Right lobe of liver (tissue), 6 donors: ENCODE data around the gene SMARCD1. TPM values are rescaled to one million over a fixed set of nuclear protein-coding genes. Genes with fewer than 3 reads are reported as not detected.
A peak's percentile ranks its signal among the peaks of the same experiment; 100 is the strongest.

Source experiments
- ATAC-seq, 4 donors: fragments of 200-7000 bp; cut with Tn5 transposase; one replicate each; pipeline ENCODE4 v1.9.1; 2020; ENCODE audit warnings: mild to moderate bottlenecking in 4 of 4, moderate library complexity in 4 of 4
- DNase-seq, 3 donors: peaks; one replicate each; pipeline ENCODE4 v3.0.0-alpha.2; 2020
- H3K27ac ChIP-seq, 3 donors: fragments of 200-600 bp; one replicate each; pipeline ENCODE4 v1.8.0; 2022
- H3K27me3 ChIP-seq, 2 donors: fragments of 200-600 bp; one replicate each; pipeline ENCODE4 v1.8.0; 2022
- H3K36me3 ChIP-seq, 4 donors: fragments of 200-600 bp; sonication (generic) in 1 of 4; one replicate each; pipeline versions ENCODE4 v1.5.1 to v1.8.0; 2017 to 2022; ENCODE audit warnings: control low read depth in 1 of 4
- H3K4me1 ChIP-seq, 4 donors: fragments of 200-600 bp; sonication (generic) in 1 of 4; one replicate each; pipeline versions ENCODE4 v1.5.1 to v1.8.0; 2017 to 2022; ENCODE audit warnings: control low read depth in 1 of 4
- H3K4me3 ChIP-seq, 3 donors: fragments of 200-600 bp; one replicate each; pipeline ENCODE4 v1.8.0; 2022
- H3K9me3 ChIP-seq, 4 donors: fragments of 200-600 bp; sonication (generic) in 1 of 4; one replicate each; pipeline versions ENCODE4 v1.5.1 to v1.8.0; 2017 to 2022; ENCODE audit warnings: control low read depth in 1 of 4
- CTCF ChIP-seq, 4 donors: fragments of 200-600 bp in 3 of 4; fragments of 450-650 bp in 1 of 4; IDR thresholded peaks; one replicate each; pipeline versions ENCODE4 v1.5.1 to v1.8.0; 2016 to 2022; ENCODE audit warnings: antibody characterized with exemption in 4 of 4, mild to moderate bottlenecking in 2 of 4
- POLR2A ChIP-seq: fragments of 450-650 bp; IDR thresholded peaks from one replicate; pipeline ENCODE4 v1.6.1; 2017; ENCODE audit warnings: antibody characterized with exemption, mild to moderate bottlenecking
- WGBS: methylation state at CpG from one replicate; pipeline ENCODE4 v1.1.6; 2018; ENCODE audit warnings: low coverage, low lambda C conversion rate; ENCODE audit not compliant: insufficient coverage; ENCODE audit errors: missing lambda C conversion rate; 5-methylcytosine and 5-hydroxymethylcytosine counted together
- intact Hi-C, 2 donors: fragments of 100-400 bp; cut with DNase I; formaldehyde crosslinking; loops; one replicate each; pipeline versions ENCODE4 v1.11.2 to v1.14.1; 2022
- total RNA-seq, 6 experiments: library from RNA; depleted of rRNA in 2 of 6; stranded (reverse); fragments of >200 nt in 2 of 6; fragmentation: NEBNext Ultra II Directional in 3 of 6; extraction: Animal tissue kit (Norgen Biotek cat#: 25700) in 3 of 6; gene quantifications; one replicate each; pipeline versions ENCODE4 v1.1.0 to v1.2.4, GENCODE V29; 2016 to 2023
- donor health status: DM: no; HTN: yes; CAD: no.
- donor health status: DM: no; HTN: no; CAD: no.
- donor health status: DM: no; HTN: no; CAD: no.
- donor health status: DM: no; HTN: yes; CAD: no.
- donor health status: DM: no; HTN: yes; CAD: no.

SMARCD1 gene
- total RNA-seq, 6 experiments from 2014 or later: 13.3 to 35.0 (median 16.4) TPM

- DNase-seq (peak in 1 of 3 donors; percentile 18), ATAC-seq (no peak)
- H3K27ac ChIP-seq: no peak overlapping the region
- H3K9me3 ChIP-seq: no peaks in the 10 kb centered on the region
- H3K4me1 ChIP-seq: peaks cover 0 to 10% (median 0%) of the 10 kb centered on the region in 4 donors
- no peak overlapping the region for H3K4me3 ChIP-seq
- no peaks in the 10 kb centered on the region for H3K36me3 ChIP-seq
- TF ChIP-seq CTCF (IDR thresholded peaks at IDR 0.05) (no peak), POLR2A (no peak)
- no peaks in the 10 kb centered on the region for H3K27me3 ChIP-seq
- intact Hi-C loops: no loop called here
- 67% methylated on average over 1 of the region's 1 CpG for WGBS
Measured at GRCh38 chr12:50053583-50053982, 31.6 kb upstream of the SMARCD1 start.

GRCh38 chr12:50055831-50056638 is 29.1 kb upstream of the SMARCD1 start:
- ATAC-seq: peak; percentile 67 to 79 (median 74)
- peak in 1 of 3 donors; percentile 54 for DNase-seq
- no peak overlapping the region for H3K4me3 ChIP-seq
- no peaks in the 10 kb centered on the region for H3K27me3 ChIP-seq
- H3K4me1 ChIP-seq: peaks cover 0 to 7% (median 0%) of the 10 kb centered on the region in 4 donors
- no peak overlapping the region for H3K27ac ChIP-seq
- 3% methylated on average over 14 of the region's 17 CpGs for WGBS
- TF ChIP-seq CTCF (IDR thresholded peaks at IDR 0.05): peak; percentile 88 to 97 (median 93)
- no peak for TF ChIP-seq POLR2A
- intact Hi-C loops: loop anchor here (5.0 kb wide), 2 partner anchors 84 to 89 kb away; partner anchors contain the start of gene AQP6 (in 1 of the 2)
- no peaks in the 10 kb centered on the region for H3K9me3 ChIP-seq
- H3K36me3 ChIP-seq: no peaks in the 10 kb centered on the region

GRCh38 chr12:50056639-50056976 is 28.5 kb upstream of the SMARCD1 start:
- H3K9me3 ChIP-seq: no peaks in the 10 kb centered on the region
- DNase-seq (no peak), ATAC-seq (no peak)
- H3K4me3 ChIP-seq: no peak overlapping the region
- no peak overlapping the region for H3K27ac ChIP-seq
- no peak for TF ChIP-seq POLR2A
- no peak for TF ChIP-seq CTCF (IDR thresholded peaks at IDR 0.05)
- H3K36me3 ChIP-seq: no peaks in the 10 kb centered on the region
- H3K4me1 ChIP-seq: peaks cover 0 to 7% (median 0%) of the 10 kb centered on the region in 4 donors
- H3K27me3 ChIP-seq: no peaks in the 10 kb centered on the region
- WGBS: 8% methylated on average over 3 of the region's 3 CpGs
- intact Hi-C loops: loop anchor here (5.0 kb wide), 2 partner anchors 84 to 89 kb away; partner anchors contain the start of gene AQP6 (in 1 of the 2)

- Histone ChIP-seq H3K27me3 (no peaks in the 10 kb centered on the region), H3K9me3 (no peaks in the 10 kb centered on the region), H3K4me3 (peak within 1 kb of the TSS; percentile 49 to 55 (median 51)), H3K27ac (no peak within 1 kb of the TSS), H3K36me3 (no peaks in the 10 kb centered on the region), H3K4me1 (peaks cover 0 to 7% (median 0%) of the 10 kb centered on the region in 4 donors)
- WGBS: 1% methylated on average over 26 of the region's 88 CpGs
- TF ChIP-seq POLR2A: no peak
- peak in 1 of 4 donors; percentile 19 for TF ChIP-seq CTCF (IDR thresholded peaks at IDR 0.05)
- ATAC-seq (peak; percentile 76 to 85 (median 79)), DNase-seq (peak; percentile 73 to 79 (median 77))
- intact Hi-C loops: loop anchor here (5.0 kb wide), 2 partner anchors 85 to 90 kb away; partner anchors contain the start of gene AQP6 (in 1 of the 2)
Measured at GRCh38 chr12:50057000-50057841, 27.9 kb upstream of the SMARCD1 start, which contains the start of gene ASIC1. TSS of gene ASIC1 (plus strand) at chr12:50057596. CDS start at chr12:50058767, 1,171 bp downstream.
